PC-3 (cell line): ENCODE results near the gene SUCLA2. TPM values are rescaled to one million over a fixed set of nuclear protein-coding genes. Genes with fewer than 3 reads are reported as not detected.

Experiments used
- ATAC-seq: fragments of 200-7000 bp; cut with Tn5 transposase; 2 replicates; pipeline ENCODE4 v1.9.1; 2020; ENCODE audit warnings: mild to moderate bottlenecking, moderate library complexity
- BruUV-seq: library from RNA; stranded (reverse); fragments of 400-500 nt; replicated peaks from 2 replicates; lab custom pipeline; 2021; lab: Mats Ljungman, UMichigan
- CTCF ChIA-PET: fragments of 300-600 bp; sonication (Branson Sonifier 250); formaldehyde crosslinking; loops from one replicate; lab custom pipeline; 2022; ENCODE audit warnings: antibody characterized with exemption; lab: Charles Lee
- POLR2A ChIA-PET: fragments of 300-600 bp; sonication (Branson Sonifier 250); formaldehyde crosslinking; loops from one replicate; lab custom pipeline; 2022; ENCODE audit warnings: antibody characterized with exemption; ENCODE audit not compliant: unreplicated experiment; lab: Charles Lee
- DNase-seq: peaks from one replicate; pipeline ENCODE4 v3.0.0-alpha.2; 2015
- H2AFZ ChIP-seq: fragments of 300-600 bp; sonication (generic); 2 replicates; pipeline ENCODE4 v1.6.0; 2016; ENCODE audit warnings: antibody characterized with exemption, low read length
- H3F3A ChIP-seq: fragments of 300-600 bp; sonication (generic); one replicate; pipeline ENCODE4 v1.6.0; 2017; ENCODE audit warnings: antibody characterized with exemption, low read length, control low read depth, mild to moderate bottlenecking; ENCODE audit not compliant: unreplicated experiment
- H3K27ac ChIP-seq: fragments of 300-600 bp; sonication (generic); 2 replicates; pipeline ENCODE4 v1.5.1; 2016; ENCODE audit warnings: mild to moderate bottlenecking, low read length
- H3K27me3 ChIP-seq: fragments of 300-600 bp; sonication (generic); 2 replicates; pipeline ENCODE4 v1.6.1; 2016; ENCODE audit warnings: low read length, mixed read lengths
- H3K36me3 ChIP-seq: fragments of 300-600 bp; sonication (generic); 2 replicates; pipeline ENCODE4 v1.6.1; 2016; ENCODE audit warnings: low read depth, mixed run types, low read length, mixed read lengths
- H3K4me1 ChIP-seq: fragments of 300-600 bp; sonication (generic); 2 replicates; pipeline ENCODE4 v1.5.1; 2016; ENCODE audit warnings: low read length; ENCODE audit not compliant: insufficient read depth
- H3K4me2 ChIP-seq: fragments of 300-600 bp; sonication (generic); 2 replicates; pipeline ENCODE4 v1.6.0; 2016; ENCODE audit warnings: low read length
- H3K4me3 ChIP-seq: fragments of 300-600 bp; sonication (generic); 2 replicates; pipeline ENCODE4 v1.5.1; 2016; ENCODE audit warnings: mild to moderate bottlenecking, low read length, mixed read lengths
- H3K79me2 ChIP-seq: fragments of 300-600 bp; sonication (generic); 2 replicates; pipeline ENCODE4 v1.6.1; 2017; ENCODE audit warnings: low read length, mixed read lengths
- H3K9ac ChIP-seq: fragments of 300-600 bp; sonication (generic); 2 replicates; pipeline ENCODE4 v1.6.0; 2016; ENCODE audit warnings: mild to moderate bottlenecking, low read length
- H3K9me2 ChIP-seq: fragments of 300-600 bp; sonication (generic); replicated peaks from 2 replicates; pipeline ENCODE4 v1.6.1; 2016; ENCODE audit warnings: mixed run types, low read length, mixed read lengths
- H3K9me3 ChIP-seq: fragments of 300-600 bp; sonication (generic); 2 replicates; pipeline ENCODE4 v1.6.1; 2016; ENCODE audit warnings: low read length, mixed read lengths
- H4K20me1 ChIP-seq: fragments of 300-600 bp; sonication (generic); 2 replicates; pipeline ENCODE4 v1.6.1; 2016; ENCODE audit warnings: low read length, mixed read lengths
- EZH2 ChIP-seq: fragments of 300-600 bp; sonication (generic); IDR thresholded peaks from one replicate; pipeline ENCODE4 v1.6.1; 2017; ENCODE audit warnings: antibody characterized with exemption, mild to moderate bottlenecking, low read length; ENCODE audit not compliant: unreplicated experiment
- EZH2phosphoT487 ChIP-seq: fragments of 300-600 bp; sonication (generic); IDR thresholded peaks from 2 replicates; pipeline ENCODE4 v1.6.1; 2018; ENCODE audit warnings: mild to moderate bottlenecking, antibody characterized with exemption, low read length, borderline replicate concordance
- intact Hi-C: fragments of 100-400 bp; cut with micrococcal nuclease; formaldehyde crosslinking; loops from 2 replicates; pipeline ENCODE4 v1.9.0; 2023
- total RNA-seq: library from RNA; depleted of rRNA; stranded (reverse); fragments of >200 nt; gene quantifications from 2 replicates; pipeline ENCODE4 v1.2.3, GENCODE V29; 2014
- TF ChIP-seq, protein P1 (sequence below): fragments of 300-600 bp; sonication (generic); conservative IDR thresholded peaks from 2 replicates; pipeline ENCODE4 v1.5.1; 2017; ENCODE audit warnings: antibody characterized with exemption, low read depth, mild to moderate bottlenecking, low read length

SUCLA2 gene
- total RNA-seq, 1 experiment from 2014 or later: 35.0 TPM

DNA sequence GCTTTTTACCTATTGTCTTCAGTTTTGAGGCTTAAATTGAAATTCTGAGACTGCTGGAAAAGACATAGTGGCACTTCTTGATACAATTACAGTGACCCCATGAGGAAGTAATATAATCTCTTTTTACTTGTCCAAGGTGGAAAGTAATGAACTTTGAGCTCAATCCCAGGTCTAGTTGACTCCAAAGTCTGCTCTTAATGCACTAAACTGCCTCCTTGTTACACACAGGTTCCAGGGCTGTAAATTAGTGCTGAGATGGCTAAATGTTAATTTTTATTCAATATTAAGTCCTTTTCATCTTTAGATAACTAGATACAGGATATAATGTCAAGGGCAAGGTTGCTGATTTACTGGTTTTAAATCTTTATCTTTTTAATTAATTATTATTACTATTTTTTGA lies 39.0 kb upstream of the SUCLA2 start:
- no TSS peak for BruUV-seq
- peaks cover 36% of the 10 kb centered on the region for H3K4me1 ChIP-seq
- no peak overlapping the region for H3K4me3 ChIP-seq
- no peaks in the 10 kb centered on the region for H3K9me3 ChIP-seq
- no peaks in the 10 kb centered on the region for H3K27me3 ChIP-seq
- H3K4me2 ChIP-seq: no peak overlapping the region
- CTCF ChIA-PET: no interaction called here
- H3K36me3 ChIP-seq: peaks cover 16% of the 10 kb centered on the region
- ATAC-seq: no peak
- intact Hi-C loops: no loop called here
- TF ChIP-seq, protein P1, sequence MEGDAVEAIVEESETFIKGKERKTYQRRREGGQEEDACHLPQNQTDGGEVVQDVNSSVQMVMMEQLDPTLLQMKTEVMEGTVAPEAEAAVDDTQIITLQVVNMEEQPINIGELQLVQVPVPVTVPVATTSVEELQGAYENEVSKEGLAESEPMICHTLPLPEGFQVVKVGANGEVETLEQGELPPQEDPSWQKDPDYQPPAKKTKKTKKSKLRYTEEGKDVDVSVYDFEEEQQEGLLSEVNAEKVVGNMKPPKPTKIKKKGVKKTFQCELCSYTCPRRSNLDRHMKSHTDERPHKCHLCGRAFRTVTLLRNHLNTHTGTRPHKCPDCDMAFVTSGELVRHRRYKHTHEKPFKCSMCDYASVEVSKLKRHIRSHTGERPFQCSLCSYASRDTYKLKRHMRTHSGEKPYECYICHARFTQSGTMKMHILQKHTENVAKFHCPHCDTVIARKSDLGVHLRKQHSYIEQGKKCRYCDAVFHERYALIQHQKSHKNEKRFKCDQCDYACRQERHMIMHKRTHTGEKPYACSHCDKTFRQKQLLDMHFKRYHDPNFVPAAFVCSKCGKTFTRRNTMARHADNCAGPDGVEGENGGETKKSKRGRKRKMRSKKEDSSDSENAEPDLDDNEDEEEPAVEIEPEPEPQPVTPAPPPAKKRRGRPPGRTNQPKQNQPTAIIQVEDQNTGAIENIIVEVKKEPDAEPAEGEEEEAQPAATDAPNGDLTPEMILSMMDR: no peak
- no peak for TF ChIP-seq EZH2phosphoT487
- TF ChIP-seq EZH2: no peak
- no peak overlapping the region for H2AFZ ChIP-seq
- H3K27ac ChIP-seq: no peak overlapping the region
- no peak for DNase-seq
- H3K9me2 ChIP-seq: no peaks in the 10 kb centered on the region
- no peak overlapping the region for H3K9ac ChIP-seq
- POLR2A ChIA-PET: no interaction called here
- peaks cover 32% of the 10 kb centered on the region for H3K79me2 ChIP-seq
- peaks cover 5% of the 10 kb centered on the region; the same call in 1 of the 2 replicates for H4K20me1 ChIP-seq
- H3F3A ChIP-seq: no peaks in the 10 kb centered on the region

DNA sequence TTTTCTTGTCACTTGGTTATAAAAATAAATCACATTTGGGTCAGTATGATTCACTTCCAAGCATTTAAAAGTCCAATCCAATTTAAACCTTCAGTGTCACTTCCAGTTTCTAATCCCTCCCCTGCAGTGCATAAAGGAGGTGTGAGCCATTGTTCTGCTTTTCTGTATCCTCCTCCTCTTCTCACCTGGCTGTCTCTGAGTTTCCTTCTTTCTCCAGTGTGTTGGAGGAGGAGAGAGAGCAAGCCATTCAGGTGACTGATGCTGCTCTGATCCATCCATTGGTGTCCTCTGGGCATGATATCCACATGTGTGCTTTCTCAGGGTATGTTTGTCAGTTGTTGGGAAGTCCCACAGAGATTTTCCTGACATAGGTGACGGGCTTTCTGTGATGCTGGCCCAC lies 37.7 kb upstream of the SUCLA2 start:
- Histone ChIP-seq H3K4me2 (peak overlapping the region; percentile 97), H3K79me2 (peaks cover 32% of the 10 kb centered on the region), H3K36me3 (peaks cover 16% of the 10 kb centered on the region), H3K4me3 (peak overlapping the region; percentile 79), H3K4me1 (peaks cover 31% of the 10 kb centered on the region), H3K9ac (peak overlapping the region; percentile 96; the same call in 1 of the 2 replicates), H4K20me1 (peaks cover 5% of the 10 kb centered on the region; the same call in 1 of the 2 replicates), H3K27ac (peak overlapping the region; percentile 95; the same call in 1 of the 2 replicates), H3K27me3 (no peaks in the 10 kb centered on the region), H2AFZ (no peak overlapping the region), H3K9me2 (no peaks in the 10 kb centered on the region), H3F3A (no peaks in the 10 kb centered on the region), H3K9me3 (no peaks in the 10 kb centered on the region)
- no peak for TF ChIP-seq EZH2phosphoT487
- no peak for TF ChIP-seq EZH2
- TF ChIP-seq, protein P1: no peak
- ChIA-PET CTCF (no interaction called here), POLR2A (interaction anchor here (0.6 to 0.9 kb wide), 2 partner anchors 38 to 133 kb away, joined by 3 to 4 read pairs; no protein-coding TSS in a partner anchor)
- no TSS peak for BruUV-seq
- intact Hi-C loops: no loop called here
- peak; percentile 3 for DNase-seq
- ATAC-seq: no peak
